Cardiac septum (tissue), 1 donor: ENCODE measurements around the gene LRRC3. TPM values are rescaled to one million over a fixed set of nuclear protein-coding genes. Genes with fewer than 3 reads are reported as not detected.
"Not testable (repeated sequence)": the region's sequence is repeated elsewhere in the genome, so short reads cannot be mapped to it uniquely, and the experiment has no call there.

ENCODE experiments used
- DNase-seq: peaks from one replicate; pipeline ENCODE4 v3.0.0-alpha.2; 2020; ENCODE audit warnings: low spot score
- intact Hi-C: fragments of 100-400 bp; cut with DNase I; formaldehyde crosslinking; loops from one replicate; pipeline ENCODE4 v1.14.0; 2022
- total RNA-seq: library from RNA; stranded (reverse); fragmentation: NEBNext Ultra II Directional; extraction: Animal tissue kit (Norgen Biotek cat#: 25700); gene quantifications from one replicate; pipeline ENCODE4 v1.2.1, GENCODE V29; 2021
- donor health status: DM: no; HTN: no; CAD: no.

The LRRC3 gene
- total RNA-seq, 1 donor from 2014 or later = 2.9 TPM

GRCh38 chr21:44471996-44472395 is 16.7 kb downstream of the LRRC3 start:
- intact Hi-C loops = no loop called here

GRCh38 chr21:44473915-44474555 is 18.7 kb downstream of the LRRC3 start:
- intact Hi-C loops = no loop called here

More at GRCh38 chr21:44471996-44472395, 16.7 kb downstream of the LRRC3 start:
- DNase-seq = no peak

GRCh38 chr21:44475266-44475845 is 20.0 kb downstream of the LRRC3 start:
- intact Hi-C loops = no loop called here
- no peak for DNase-seq

More at GRCh38 chr21:44473915-44474555, 18.7 kb downstream of the LRRC3 start:
- DNase-seq = no peak

- intact Hi-C loops = no loop called here
- DNase-seq = no peak
Observed at GRCh38 chr21:44477131-44477530, 21.8 kb downstream of the LRRC3 start.

GRCh38 chr21:44477712-44478111 is 22.4 kb downstream of the LRRC3 start:
- intact Hi-C loops = no loop called here
- DNase-seq = no peak

GRCh38 chr21:44478124-44478800 is 23.0 kb downstream of the LRRC3 start:
- DNase-seq = no peak
- intact Hi-C loops = no loop called here

- intact Hi-C loops = no loop called here
Observed at GRCh38 chr21:44478801-44479167, 23.5 kb downstream of the LRRC3 start.

GRCh38 chr21:44479556-44480199 is 24.4 kb downstream of the LRRC3 start:
- DNase-seq, intact Hi-C loops: not testable (repeated sequence)

More at GRCh38 chr21:44478801-44479167, 23.5 kb downstream of the LRRC3 start:
- no peak for DNase-seq

- intact Hi-C loops = no loop called here
- DNase-seq = no peak
Observed at GRCh38 chr21:44480200-44481053, 25.1 kb downstream of the LRRC3 start.

- no peak for DNase-seq
- intact Hi-C loops = no loop called here
Observed at GRCh38 chr21:44482581-44483287, 27.4 kb downstream of the LRRC3 start.

- intact Hi-C loops = no loop called here
Observed at GRCh38 chr21:44483288-44484237, 28.3 kb downstream of the LRRC3 start.

GRCh38 chr21:44484498-44485253 is 29.4 kb downstream of the LRRC3 start:
- intact Hi-C loops = no loop called here
- DNase-seq = no peak

More at GRCh38 chr21:44483288-44484237, 28.3 kb downstream of the LRRC3 start:
- DNase-seq = no peak

GRCh38 chr21:44485254-44485793 is 30.0 kb downstream of the LRRC3 start:
- intact Hi-C loops = no loop called here
- DNase-seq = no peak

GRCh38 chr21:44485796-44486195 is 30.5 kb downstream of the LRRC3 start:
- no peak for DNase-seq
- intact Hi-C loops = no loop called here

- no peak for DNase-seq
- intact Hi-C loops = no loop called here
Observed at GRCh38 chr21:44486302-44486701, 31.0 kb downstream of the LRRC3 start.

- no peak for DNase-seq
Observed at GRCh38 chr21:44487831-44488230, 32.5 kb downstream of the LRRC3 start.

GRCh38 chr21:44489962-44490361 is 34.7 kb downstream of the LRRC3 start:
- DNase-seq = no peak
- intact Hi-C loops = no loop called here

More at GRCh38 chr21:44487831-44488230, 32.5 kb downstream of the LRRC3 start:
- intact Hi-C loops = no loop called here
